ENCODE results near the gene TMEM108. TPM values are rescaled to one million over a fixed set of nuclear protein-coding genes. Genes with fewer than 3 reads are reported as not detected.

The TMEM108 gene
- total RNA-seq, 1 experiment from 2014 or later: 0.12 TPM

GRCh38 chr3:133227813-133228212 lies 189.6 kb downstream of the TMEM108 start:
- no peak for DNase-seq (ENCODE audit: low read depth)

- no peak for DNase-seq (ENCODE audit: low read depth)
These were observed 192.0 kb downstream of the TMEM108 start for GRCh38 chr3:133230195-133230594.

- DNase-seq (ENCODE audit: low read depth): no peak
These were observed 198.7 kb downstream of the TMEM108 start for GRCh38 chr3:133236901-133237300.

GRCh38 chr3:133237380-133237779 lies 199.2 kb downstream of the TMEM108 start:
- no peak for DNase-seq (ENCODE audit: low read depth)

- no peak for DNase-seq (ENCODE audit: low read depth)
These were observed 199.8 kb downstream of the TMEM108 start for GRCh38 chr3:133238015-133238414.

GRCh38 chr3:133246119-133246518 lies 207.9 kb downstream of the TMEM108 start:
- DNase-seq (ENCODE audit: low read depth): no peak

DNA sequence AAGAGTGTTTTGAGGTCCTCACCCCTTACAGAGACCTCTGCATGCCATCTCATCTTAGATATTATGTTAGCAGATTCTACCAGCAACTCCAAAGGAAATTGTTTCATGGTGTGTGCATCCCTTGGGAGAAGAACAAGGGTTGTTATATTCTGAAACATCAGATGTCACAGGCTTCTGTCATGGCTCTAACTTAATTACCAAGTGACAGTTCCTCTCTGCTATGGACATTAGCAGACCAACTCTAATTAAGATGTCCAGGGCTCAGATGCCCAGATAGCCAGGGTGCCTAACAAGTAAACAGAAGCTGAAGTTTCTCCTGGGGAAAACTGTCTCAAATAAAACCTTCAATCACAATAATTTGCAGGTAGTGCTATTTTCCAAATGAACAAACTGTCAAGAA lies 208.6 kb downstream of the TMEM108 start:
- no peak for DNase-seq (ENCODE audit: low read depth)

GRCh38 chr3:133248389-133248788 lies 210.2 kb downstream of the TMEM108 start:
- DNase-seq (ENCODE audit: low read depth): no peak

DNA sequence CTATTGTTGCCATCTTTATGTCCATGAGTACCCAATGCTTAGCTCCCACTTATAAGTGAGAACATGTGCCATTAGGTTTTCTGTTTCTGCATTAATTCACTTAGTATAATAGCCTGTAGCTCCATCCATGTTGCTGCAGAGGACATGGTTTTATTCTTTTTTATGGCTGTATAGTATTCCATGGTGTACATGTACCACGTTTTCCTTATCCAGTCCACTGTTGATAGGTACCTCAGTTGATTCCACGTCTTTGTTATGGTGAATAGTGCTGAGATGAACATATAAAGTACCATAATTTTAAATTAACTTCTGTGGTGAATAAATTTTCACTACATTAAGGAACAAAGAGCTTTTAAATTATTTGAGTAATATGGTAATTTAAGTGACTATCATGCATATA lies 211.3 kb downstream of the TMEM108 start:
- no peak for DNase-seq (ENCODE audit: low read depth)

DNA sequence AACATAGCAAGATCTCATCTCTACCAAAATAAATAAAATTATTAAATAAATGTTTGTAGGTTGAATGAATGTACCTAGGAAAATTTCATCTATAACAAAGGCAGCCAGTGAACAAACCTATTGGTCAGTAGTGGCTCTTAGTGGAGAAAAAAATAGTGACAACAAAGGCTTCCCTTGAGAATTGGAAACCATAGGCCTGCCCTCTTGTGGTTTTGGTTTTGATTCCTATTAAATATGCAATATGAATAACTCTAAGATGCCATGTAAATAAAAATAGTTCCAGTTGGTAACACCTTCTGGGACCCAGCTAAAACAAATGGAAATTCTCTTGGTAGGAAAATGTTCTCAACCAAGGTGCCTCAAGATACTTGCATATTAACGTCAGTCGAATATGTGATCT lies 216.0 kb downstream of the TMEM108 start:
- DNase-seq (ENCODE audit: low read depth): no peak

DNA sequence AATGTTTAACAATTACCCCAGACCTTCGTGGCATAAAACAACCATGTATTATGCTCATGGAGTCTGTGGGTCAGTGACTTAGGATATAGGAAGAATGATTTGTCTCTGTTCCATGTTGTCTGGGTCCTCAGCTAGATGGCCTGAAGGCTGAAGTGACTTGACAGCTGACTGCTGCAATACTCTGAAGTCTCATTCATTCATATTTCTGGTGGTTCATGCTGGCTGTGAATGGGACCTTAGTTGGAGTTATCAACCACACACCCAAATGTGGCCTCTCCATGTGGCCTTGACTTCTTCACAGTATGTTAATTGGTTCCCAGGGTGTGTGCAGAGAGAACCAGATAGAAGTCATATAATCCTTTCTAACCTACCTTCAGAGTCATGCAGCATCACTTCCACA lies 216.5 kb downstream of the TMEM108 start:
- peak; percentile 3 for DNase-seq (ENCODE audit: low read depth)

GRCh38 chr3:133256787-133257483 lies 218.7 kb downstream of the TMEM108 start:
- DNase-seq (ENCODE audit: low read depth): no peak

GRCh38 chr3:133258358-133258757 lies 220.2 kb downstream of the TMEM108 start:
- no peak for DNase-seq (ENCODE audit: low read depth)

GRCh38 chr3:133259767-133260166 lies 221.6 kb downstream of the TMEM108 start:
- DNase-seq (ENCODE audit: low read depth): no peak

GRCh38 chr3:133262333-133262732 lies 224.1 kb downstream of the TMEM108 start:
- DNase-seq (ENCODE audit: low read depth): no peak

GRCh38 chr3:133264920-133265319 lies 226.7 kb downstream of the TMEM108 start:
- DNase-seq (ENCODE audit: low read depth): no peak

DNA sequence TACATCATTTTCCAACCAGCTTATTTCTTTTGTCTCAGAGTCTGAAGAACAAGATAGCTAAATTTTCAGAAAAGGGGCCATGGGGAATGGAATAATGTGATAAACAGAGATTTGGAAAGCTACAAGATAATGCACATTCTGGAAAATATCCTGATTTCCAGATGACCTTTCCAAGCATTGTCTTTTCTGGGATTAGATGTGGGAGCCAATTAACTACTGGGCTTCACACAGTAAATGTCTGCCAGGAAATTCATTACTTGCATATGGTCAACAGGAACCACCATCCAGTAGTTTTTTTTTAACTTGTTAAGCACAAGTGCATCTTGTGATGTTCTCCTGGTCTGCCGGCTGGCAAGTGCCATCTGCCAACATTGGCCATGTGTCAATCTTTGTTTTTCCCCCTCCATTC lies 230.5 kb downstream of the TMEM108 start:
- no peak for DNase-seq (ENCODE audit: low read depth)

GRCh38 chr3:133269393-133269792 lies 231.2 kb downstream of the TMEM108 start:
- DNase-seq (ENCODE audit: low read depth): no peak

GRCh38 chr3:133270631-133271030 lies 232.4 kb downstream of the TMEM108 start:
- DNase-seq (ENCODE audit: low read depth): no peak

DNA sequence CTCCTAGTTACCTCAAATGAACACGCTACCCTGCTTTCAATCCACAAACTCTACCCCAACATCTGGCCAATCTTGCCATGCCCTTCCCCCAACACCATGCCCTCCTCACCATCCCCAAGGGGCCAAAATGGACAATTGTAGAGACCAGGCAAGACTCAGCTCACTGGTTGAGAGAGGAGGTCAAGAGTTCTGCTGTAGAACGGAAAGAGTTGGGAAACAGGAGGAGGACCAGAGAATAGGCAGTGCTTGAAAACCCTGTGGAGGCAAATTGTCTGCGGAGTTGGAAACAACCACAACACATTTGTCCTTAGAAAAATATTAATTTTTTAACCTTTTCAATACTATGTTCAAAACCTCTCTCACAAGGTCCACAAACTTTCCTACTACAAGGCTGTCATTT lies 232.9 kb downstream of the TMEM108 start:
- DNase-seq (ENCODE audit: low read depth): no peak

GRCh38 chr3:133271539-133271938 lies 233.3 kb downstream of the TMEM108 start:
- no peak for DNase-seq (ENCODE audit: low read depth)

DNA sequence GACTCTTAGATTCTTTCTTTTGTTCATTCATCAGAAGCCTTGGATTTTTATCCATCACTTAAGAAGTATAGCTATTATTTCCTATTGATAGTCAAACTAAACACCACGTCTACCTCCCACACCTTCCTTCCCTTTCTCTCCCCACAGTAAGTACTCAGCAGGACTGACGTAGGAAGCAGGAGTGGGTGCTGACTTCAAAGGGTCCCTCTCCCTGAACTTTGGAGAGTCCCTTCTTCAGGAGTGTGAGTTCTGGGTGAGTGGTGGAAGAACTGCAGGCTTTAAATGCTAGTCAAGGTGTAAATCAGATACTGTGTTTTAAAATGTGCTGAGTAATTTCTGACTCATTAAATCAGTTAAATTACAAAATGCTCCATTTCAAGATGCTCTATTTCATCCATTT lies 235.2 kb downstream of the TMEM108 start:
- DNase-seq (ENCODE audit: low read depth): no peak

DNA sequence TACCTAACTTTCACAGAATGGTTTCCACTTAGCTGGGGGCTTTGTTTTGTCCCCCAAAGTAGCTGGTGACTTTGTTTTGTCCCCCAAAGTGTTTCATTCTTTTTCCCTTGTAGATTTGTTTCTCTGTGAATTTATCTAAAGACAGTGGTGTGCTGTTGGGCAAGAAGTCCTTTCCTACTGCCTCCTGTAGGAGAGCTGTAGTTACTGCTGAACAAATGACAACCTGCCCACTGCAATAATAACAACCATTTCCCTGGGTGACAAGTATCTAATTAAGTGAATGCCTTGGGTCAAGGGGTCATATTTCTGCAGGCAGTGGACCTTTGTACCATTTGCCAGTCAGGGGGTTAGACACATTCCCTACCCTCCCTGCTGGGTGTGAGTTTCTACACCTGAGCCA lies 236.3 kb downstream of the TMEM108 start:
- no peak for DNase-seq (ENCODE audit: low read depth)

DNA sequence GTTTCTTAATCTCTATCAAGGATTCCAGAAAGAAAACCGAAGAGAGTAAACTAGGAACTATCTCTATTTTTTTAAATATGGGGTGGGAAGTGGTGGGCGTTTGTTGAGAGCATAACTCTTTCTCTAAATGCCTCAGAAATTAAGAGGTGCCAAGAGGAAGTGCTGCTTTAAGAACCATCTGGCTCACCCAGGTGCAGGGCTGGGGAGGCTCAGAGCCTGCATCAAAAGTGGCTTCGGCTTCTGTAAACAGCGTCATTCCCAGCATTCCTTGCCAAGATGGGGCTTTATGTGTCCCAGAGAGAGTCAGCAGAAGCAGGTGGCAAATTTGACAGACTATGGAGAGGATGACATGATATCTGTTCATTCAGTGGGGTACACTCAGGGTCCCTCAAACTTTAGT lies 238.4 kb downstream of the TMEM108 start:
- DNase-seq (ENCODE audit: low read depth): no peak
